GM23248 (cell line): Measurements from ENCODE around the gene CA14.

Source experiments
- EZH2 ChIP-seq: fragments of 200-600 bp; sonication (generic); IDR thresholded peaks from 2 replicates; pipeline ENCODE4 v1.6.1; 2018; ENCODE audit warnings: antibody characterized with exemption, mild to moderate bottlenecking; ENCODE audit not compliant: insufficient read depth, poor library complexity, severe bottlenecking
- EZH2phosphoT487 ChIP-seq: fragments of 200-600 bp; sonication (generic); IDR thresholded peaks from 2 replicates; pipeline ENCODE4 v1.6.1; 2018; ENCODE audit warnings: antibody characterized with exemption, moderate library complexity, mild to moderate bottlenecking, low read depth; ENCODE audit not compliant: insufficient read depth

DNA sequence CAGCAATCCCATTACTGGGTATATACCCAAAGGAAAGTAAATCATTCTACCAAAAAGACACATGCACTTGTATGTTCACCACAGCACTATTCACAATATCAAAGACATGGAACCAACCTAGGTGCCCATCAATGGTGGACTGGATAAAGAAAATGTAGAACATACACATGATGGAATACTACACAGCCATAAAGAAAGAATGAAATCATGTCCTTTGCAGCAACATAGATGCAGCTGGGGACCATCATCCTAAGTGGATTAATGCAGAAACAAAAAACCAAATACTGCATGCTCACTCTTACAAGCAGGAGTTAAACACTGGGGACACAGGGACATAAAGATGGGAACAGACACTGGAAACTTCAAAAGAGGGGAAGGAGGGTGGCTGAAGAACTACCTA lies 30.3 kb upstream of the CA14 start:
- TF ChIP-seq EZH2 (no peak), EZH2phosphoT487 (no peak)
